SKM-1 (cell line): ENCODE results near the gene ANKIB1.

Source experiments
- DNase-seq: peaks from one replicate; lab custom pipeline; 2025; ENCODE audit not compliant: unreplicated experiment; lab: John Stamatoyannopoulos, UW

Gene ANKIB1

GRCh38 chr7:92266415-92267241 lies 20.9 kb downstream of the ANKIB1 start:
- DNase-seq, result no peak

DNA sequence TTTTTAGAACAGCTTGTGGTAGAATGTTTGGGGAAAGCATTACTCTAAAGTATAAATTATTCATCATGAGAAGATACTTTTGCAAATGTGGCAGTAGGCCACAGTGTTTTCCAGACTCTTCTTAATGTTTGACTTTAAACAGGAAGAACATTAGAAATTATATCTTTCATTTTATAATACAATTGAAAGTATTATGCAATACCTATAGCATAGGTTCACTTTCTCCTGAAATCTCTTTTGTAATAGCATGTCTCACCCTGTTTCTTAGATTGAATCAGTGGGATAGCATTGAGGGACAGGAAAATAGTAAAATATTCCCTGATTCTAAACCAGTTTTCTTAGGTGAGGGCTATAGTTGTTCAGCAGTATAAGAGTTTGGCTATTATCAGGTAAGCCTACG lies 23.1 kb downstream of the ANKIB1 start:
- DNase-seq, result no peak

DNA sequence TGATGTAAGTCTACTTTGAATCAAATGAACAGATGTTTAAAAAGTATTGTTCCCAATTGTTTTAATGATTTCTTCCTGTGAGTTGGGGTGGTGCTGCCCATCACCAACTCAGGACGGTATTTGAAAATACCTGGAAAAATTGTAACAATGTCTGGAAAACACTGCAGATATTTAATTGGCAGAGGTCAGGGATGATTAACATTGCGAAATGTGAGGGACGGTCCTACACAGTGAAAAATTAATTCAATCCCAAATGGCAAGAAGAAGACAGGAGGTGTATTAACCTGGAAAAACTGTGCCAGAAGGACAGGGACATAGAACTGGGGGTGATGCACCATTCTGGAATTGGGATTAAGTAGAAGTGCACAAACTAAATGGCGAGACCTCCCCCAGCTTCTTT lies 29.6 kb downstream of the ANKIB1 start:
- DNase-seq, result no peak

GRCh38 chr7:92276460-92276864 lies 30.7 kb downstream of the ANKIB1 start:
- DNase-seq, result no peak

DNA sequence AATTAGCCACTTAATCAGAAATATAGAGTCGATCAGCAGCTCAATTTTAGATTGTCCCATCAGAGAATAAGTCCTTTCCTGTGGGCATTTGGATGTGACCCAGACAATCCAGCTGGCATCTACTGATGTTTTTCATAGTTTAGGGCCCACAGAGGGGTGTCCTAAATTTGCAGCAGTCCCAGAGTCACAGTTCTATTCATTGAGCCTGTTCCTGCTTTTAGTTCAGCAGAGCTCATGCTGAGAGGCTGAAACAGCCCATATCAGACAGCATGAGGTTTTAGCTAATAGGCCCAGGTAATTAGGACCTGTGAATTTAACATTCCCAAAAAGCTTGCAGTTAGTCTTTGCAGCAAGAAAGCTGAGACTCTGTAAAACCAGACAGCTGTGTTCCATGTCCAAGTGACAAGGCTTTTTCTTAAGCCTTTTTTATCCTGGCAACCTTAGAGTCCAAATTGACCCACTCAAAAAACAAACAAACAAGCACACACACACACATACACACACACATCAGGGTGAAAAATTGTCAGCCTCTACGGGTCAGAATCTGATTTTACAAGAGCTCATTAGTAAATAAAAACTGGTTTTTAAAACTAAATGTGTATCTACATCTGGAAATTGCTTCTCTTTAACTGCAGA lies 33.7 kb downstream of the ANKIB1 start:
- DNase-seq, result no peak

DNA sequence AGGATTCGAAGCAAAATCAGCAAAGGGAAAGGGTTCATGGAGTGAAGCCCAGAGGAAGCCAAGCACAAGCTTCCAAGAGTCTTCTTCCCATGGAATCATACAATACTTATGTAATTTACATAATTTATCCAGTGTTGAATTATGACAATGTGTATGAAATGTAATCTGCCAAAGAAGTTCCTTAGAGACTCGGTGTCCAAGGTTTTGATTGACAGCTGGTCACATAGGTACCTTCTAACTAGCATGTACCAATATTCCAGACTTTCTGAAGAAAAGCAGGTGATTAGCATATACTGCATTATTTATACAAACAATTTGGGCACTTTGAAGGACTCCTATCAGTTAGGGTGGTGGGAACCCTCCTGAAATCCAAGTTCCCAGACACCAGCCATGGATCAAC lies 35.3 kb downstream of the ANKIB1 start:
- no peak for DNase-seq

- DNase-seq, result no peak
These were observed 36.5 kb downstream of the ANKIB1 start for GRCh38 chr7:92282221-92282814.

DNA sequence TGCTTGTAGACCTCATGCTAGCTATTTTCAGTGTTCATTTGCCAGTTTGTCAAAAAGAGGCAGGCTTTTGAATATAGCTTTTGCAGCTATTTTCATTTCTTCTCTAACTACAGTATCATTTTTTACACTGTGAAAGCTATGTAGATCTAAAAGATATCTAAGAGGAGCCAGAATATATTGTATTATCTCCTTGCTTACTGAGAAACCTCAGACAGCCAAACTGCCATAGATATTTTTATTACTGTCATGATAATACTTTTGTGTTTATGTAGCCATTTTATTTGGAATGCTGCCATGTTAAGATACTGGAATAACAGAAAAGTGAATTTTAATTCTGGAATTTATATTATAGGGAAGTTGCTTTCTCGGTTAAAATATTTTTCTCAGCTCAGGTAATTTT lies 37.2 kb downstream of the ANKIB1 start:
- DNase-seq, result no peak

- DNase-seq, result no peak
These were observed 43.5 kb downstream of the ANKIB1 start for GRCh38 chr7:92289321-92289720.

DNA sequence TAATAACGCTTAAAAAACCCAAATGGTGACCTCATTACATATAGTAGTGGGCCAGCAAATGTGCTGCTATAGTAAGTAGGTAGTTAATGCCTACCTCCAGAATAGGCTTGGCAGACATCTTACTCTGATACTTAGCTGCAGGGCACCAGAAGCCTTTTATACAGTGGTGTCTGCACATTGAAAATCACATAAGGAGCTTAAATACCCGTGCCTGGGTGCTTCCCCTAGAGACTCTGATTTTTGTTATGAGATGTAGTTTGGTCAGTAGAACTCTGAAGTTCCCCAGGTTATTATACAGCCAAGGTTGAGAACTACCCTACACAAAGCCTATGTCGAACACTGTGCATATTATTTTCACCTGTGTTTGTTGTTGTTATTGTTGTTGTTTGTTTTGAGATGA lies 47.2 kb downstream of the ANKIB1 start:
- DNase-seq, result no peak

DNA sequence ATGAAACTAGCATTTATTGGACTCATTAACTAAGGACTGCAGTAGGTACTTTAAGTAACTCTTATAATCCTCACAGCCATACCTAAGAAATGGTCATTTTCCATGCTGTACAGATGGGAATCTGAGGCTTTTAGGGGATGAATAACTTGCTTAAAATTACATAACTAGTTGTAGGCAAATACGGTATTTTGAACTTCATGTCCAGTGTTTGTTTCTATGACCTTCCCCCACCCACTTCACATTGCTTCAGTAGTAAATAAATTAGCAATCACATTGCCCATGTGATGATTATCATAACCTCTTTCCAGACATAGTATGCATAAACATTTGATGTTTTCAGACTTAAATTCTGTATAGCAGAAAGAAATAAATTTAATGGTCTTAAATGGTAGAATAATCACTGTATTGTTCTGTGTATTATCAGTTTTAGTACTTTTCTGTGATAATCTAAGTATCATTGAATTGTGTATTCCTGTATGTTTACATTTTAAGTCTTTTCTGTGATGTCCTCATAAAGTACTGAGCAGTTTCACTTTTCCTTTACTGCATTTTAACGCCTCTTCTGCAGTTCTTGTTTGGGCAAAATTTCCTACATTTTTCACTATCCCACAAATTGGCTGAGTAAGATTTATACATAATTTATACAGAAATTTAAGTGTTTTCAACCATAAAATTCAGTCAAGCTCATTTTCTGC lies 48.3 kb downstream of the ANKIB1 start:
- DNase-seq, result no peak

DNA sequence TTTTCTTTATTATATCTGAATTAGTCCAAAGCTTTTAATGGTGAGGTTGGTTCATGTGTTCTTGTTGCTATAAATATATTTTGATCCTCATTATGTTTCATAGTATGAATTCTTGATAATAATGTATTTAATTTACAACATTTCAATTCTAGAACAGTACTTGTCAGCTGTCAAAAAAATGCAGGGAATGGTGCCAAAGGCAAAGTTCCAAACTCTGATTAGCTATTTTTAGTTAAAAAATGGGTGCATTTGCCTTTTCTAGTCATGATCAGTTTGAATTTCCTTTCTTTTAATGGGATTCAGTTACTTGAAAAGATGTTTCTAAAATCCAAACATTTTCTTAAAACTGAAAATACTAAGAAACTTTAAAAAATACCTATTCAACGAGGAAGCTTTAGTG lies 49.6 kb downstream of the ANKIB1 start:
- DNase-seq, result no peak

DNA sequence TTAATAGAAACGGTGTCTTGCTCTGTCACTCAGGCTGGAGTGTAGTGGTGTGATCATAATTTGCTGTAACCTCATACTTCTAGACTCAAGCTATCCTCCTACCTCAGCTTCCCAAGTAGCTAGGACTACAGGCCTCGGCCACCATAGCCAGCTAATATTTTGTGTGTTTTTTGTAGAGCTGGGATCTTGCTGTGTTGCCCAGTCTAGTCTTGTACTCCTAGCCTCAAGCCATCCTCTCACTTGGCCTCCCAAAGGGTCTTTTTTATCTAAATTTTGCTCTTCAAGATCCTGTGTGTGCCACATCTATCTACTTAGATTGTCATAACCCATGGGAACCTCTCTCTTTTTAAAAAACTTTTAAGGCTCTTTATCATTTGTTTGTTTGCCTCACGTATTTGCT lies 50.5 kb downstream of the ANKIB1 start:
- DNase-seq, result no peak

- no peak for DNase-seq
These were observed 51.2 kb downstream of the ANKIB1 start for GRCh38 chr7:92296880-92297445.

DNA sequence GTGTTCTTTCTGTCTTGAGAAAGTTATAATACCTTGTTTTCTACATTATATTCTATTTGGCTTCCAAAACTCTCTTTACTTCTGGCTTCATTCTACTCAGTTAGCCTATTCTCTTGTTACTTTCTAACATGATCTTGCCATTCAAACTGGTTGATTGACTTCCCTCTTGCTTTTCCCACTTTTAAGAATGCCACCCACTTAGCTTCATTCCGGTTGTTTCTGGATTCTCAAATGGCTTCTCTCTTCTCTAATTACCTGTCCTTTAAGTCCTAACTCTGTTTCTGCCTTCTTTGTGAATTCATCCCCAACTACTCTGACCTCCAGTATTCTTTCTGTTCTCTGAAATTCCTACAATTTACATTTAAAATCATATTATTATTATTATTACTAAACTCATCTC lies 52.0 kb downstream of the ANKIB1 start:
- no peak for DNase-seq

- no peak for DNase-seq
These were observed 58.0 kb downstream of the ANKIB1 start for GRCh38 chr7:92303761-92304160.

DNA sequence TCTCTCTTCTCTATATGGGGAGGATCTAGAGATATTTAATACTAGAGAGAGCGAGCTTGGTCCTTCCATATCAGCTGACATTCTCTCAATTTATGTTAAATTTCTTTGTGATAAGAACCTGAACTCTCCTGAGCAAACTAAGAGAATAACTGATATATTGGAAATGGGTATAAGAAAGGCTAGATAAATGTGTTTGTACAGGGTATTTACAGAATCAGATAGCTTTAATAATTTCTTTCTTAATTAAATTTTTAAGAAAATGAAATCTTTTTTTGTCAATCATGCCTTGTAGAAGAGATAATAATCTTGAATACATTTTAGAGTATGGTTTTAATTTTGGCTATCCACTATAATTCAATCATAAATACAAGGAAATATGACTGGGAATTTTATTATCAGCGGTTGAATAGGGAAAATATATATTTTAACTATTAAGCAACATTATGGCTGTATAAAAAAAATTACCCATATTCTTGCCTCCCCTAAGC lies 58.7 kb downstream of the ANKIB1 start:
- no peak for DNase-seq

- DNase-seq, result no peak
These were observed 60.4 kb downstream of the ANKIB1 start for GRCh38 chr7:92306153-92306552.

- DNase-seq, result no peak
These were observed 67.3 kb downstream of the ANKIB1 start for GRCh38 chr7:92313055-92313454.

DNA sequence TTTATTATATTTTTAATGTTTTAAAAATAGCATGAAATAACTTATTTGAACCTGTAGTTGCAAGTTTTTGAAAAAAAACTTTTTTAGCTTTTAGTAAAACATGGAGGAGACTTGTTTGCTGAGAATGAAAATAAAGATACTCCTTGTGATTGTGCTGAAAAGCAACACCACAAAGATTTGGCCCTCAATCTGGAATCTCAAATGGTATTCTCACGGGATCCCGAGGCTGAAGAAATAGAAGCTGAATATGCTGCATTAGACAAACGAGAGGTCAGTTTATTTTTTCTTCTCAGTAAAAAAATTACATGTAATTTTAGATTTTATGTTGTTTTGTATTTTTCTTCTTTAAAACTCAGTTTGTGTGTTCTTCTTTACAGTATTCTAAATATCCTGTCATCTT lies 73.5 kb downstream of the ANKIB1 start:
- no peak for DNase-seq

DNA sequence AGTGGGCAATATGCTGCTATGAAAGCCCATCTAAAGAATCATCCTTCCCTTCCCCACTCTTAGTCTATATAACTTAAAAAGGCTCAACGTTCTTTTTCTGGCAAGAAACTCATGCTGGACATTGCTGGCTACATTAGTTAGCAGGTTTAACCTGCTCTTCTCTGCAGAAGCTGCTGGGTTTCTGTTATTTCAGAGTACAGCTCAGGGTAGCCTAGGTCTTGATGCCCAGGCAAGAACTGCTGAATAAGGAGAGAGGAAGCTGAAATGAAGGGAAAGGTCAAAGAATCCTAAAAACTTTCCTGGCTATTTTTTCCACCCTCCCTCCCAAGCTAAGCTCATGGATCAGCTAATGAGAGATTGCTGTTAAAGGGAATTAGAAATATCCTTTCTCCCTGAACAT lies 79.4 kb downstream of the ANKIB1 start:
- DNase-seq, result no peak
